ENCODE measurements around the gene CLPTM1. TPM values are rescaled to one million over a fixed set of nuclear protein-coding genes. Genes with fewer than 3 reads are reported as not detected.
"Not testable (repeated sequence)": the region's sequence is repeated elsewhere in the genome, so short reads cannot be mapped to it uniquely, and the experiment has no call there.

The CLPTM1 gene
- 40.7 TPM for total RNA-seq

- Histone ChIP-seq H3K9me3 (ENCODE audit: control insufficient read depth in 3 of 3, low read length in 3 of 3) (no peaks in the 10 kb centered on the region), H3K4me3 (ENCODE audit: low read length in 3 of 3) (peak within 1 kb of the TSS; percentile 86 to 100 (median 96)), H3K27ac (ENCODE audit: low read depth, low read length) (peak within 1 kb of the TSS; percentile 91), H3K27me3 (ENCODE audit: control insufficient read depth in 3 of 3, insufficient read depth in 3 of 3, low read length in 3 of 3) (no peaks in the 10 kb centered on the region), H3K4me1 (ENCODE audit: control insufficient read depth in 3 of 3, insufficient read depth in 3 of 3, low read length in 3 of 3) (peaks cover 38 to 60% (median 44%) of the 10 kb centered on the region in 3 donors), H3K9ac (ENCODE audit: low read depth in 1 of 3, low read length in 3 of 3) (peak within 1 kb of the TSS; percentile 95 to 99 (median 96)), H3K36me3 (ENCODE audit: control insufficient read depth in 3 of 3, insufficient read depth in 3 of 3, low read length in 3 of 3) (peaks cover 7 to 11% (median 10%) of the 10 kb centered on the region in 3 donors)
Measured at GRCh38 chr19:44954649-44955504, at the start of gene CLPTM1. TSS of gene CLPTM1 (plus strand) at chr19:44955380. CDS start at chr19:44955396, 16 bp downstream.

GRCh38 chr19:44905437-44906160 lies 49.6 kb upstream of the CLPTM1 start, which contains the start of gene APOE:
TSS of gene APOE (plus strand) at chr19:44905796. CDS start at chr19:44906625, 829 bp downstream.
- H3K4me1 ChIP-seq (ENCODE audit: control insufficient read depth in 3 of 3, insufficient read depth in 3 of 3, low read length in 3 of 3) = peaks cover 7 to 9% (median 8%) of the 10 kb centered on the region in 3 donors
- H3K36me3 ChIP-seq (ENCODE audit: control insufficient read depth in 3 of 3, insufficient read depth in 3 of 3, low read length in 3 of 3) = peaks cover 13 to 18% (median 17%) of the 10 kb centered on the region in 3 donors
- H3K9me3 ChIP-seq (ENCODE audit: control insufficient read depth in 3 of 3, low read length in 3 of 3) = no peaks in the 10 kb centered on the region
- H3K27me3 ChIP-seq (ENCODE audit: control insufficient read depth in 3 of 3, insufficient read depth in 3 of 3, low read length in 3 of 3) = peaks cover 20 to 31% (median 21%) of the 10 kb centered on the region in 3 donors
- peak within 1 kb of the TSS; percentile 12 for H3K27ac ChIP-seq (ENCODE audit: low read depth, low read length)
- peak within 1 kb of the TSS in 2 of 3 donors; percentile 14 to 16 for H3K9ac ChIP-seq (ENCODE audit: low read depth in 1 of 3, low read length in 3 of 3)
- peak within 1 kb of the TSS in 2 of 3 donors; percentile 40 to 48 for H3K4me3 ChIP-seq (ENCODE audit: low read length in 3 of 3)

GRCh38 chr19:44907613-44908012 lies 47.6 kb upstream of the CLPTM1 start:
- no peaks in the 10 kb centered on the region for H3K9me3 ChIP-seq (ENCODE audit: control insufficient read depth in 3 of 3, low read length in 3 of 3)
- H3K9ac ChIP-seq (ENCODE audit: low read depth in 1 of 3, low read length in 3 of 3) = no peak overlapping the region
- H3K36me3 ChIP-seq (ENCODE audit: control insufficient read depth in 3 of 3, insufficient read depth in 3 of 3, low read length in 3 of 3) = peaks cover 3 to 5% (median 3%) of the 10 kb centered on the region in 3 donors
- no peak overlapping the region for H3K4me3 ChIP-seq (ENCODE audit: low read length in 3 of 3)
- H3K4me1 ChIP-seq (ENCODE audit: control insufficient read depth in 3 of 3, insufficient read depth in 3 of 3, low read length in 3 of 3) = peaks cover 13 to 18% (median 15%) of the 10 kb centered on the region in 3 donors
- H3K27ac ChIP-seq (ENCODE audit: low read depth, low read length) = no peak overlapping the region
- H3K27me3 ChIP-seq (ENCODE audit: control insufficient read depth in 3 of 3, insufficient read depth in 3 of 3, low read length in 3 of 3) = peaks cover 20 to 48% (median 31%) of the 10 kb centered on the region in 3 donors

DNA sequence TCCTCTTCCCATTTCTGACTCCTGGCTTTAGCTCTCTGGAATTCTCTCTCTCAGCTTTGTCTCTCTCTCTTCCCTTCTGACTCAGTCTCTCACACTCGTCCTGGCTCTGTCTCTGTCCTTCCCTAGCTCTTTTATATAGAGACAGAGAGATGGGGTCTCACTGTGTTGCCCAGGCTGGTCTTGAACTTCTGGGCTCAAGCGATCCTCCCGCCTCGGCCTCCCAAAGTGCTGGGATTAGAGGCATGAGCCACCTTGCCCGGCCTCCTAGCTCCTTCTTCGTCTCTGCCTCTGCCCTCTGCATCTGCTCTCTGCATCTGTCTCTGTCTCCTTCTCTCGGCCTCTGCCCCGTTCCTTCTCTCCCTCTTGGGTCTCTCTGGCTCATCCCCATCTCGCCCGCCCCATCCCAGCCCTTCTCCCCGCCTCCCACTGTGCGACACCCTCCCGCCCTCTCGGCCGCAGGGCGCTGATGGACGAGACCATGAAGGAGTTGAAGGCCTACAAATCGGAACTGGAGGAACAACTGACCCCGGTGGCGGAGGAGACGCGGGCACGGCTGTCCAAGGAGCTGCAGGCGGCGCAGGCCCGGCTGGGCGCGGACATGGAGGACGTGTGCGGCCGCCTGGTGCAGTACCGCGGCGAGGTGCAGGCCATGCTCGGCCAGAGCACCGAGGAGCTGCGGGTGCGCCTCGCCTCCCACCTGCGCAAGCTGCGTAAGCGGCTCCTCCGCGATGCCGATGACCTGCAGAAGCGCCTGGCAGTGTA lies 46.9 kb upstream of the CLPTM1 start:
- Histone ChIP-seq H3K9ac (ENCODE audit: low read depth in 1 of 3, low read length in 3 of 3) (no peak overlapping the region), H3K9me3 (ENCODE audit: control insufficient read depth in 3 of 3, low read length in 3 of 3) (no peaks in the 10 kb centered on the region), H3K4me3 (ENCODE audit: low read length in 3 of 3) (no peak overlapping the region), H3K4me1 (ENCODE audit: control insufficient read depth in 3 of 3, insufficient read depth in 3 of 3, low read length in 3 of 3) (peaks cover 16 to 23% (median 18%) of the 10 kb centered on the region in 3 donors), H3K27me3 (ENCODE audit: control insufficient read depth in 3 of 3, insufficient read depth in 3 of 3, low read length in 3 of 3) (peaks cover 20 to 53% (median 31%) of the 10 kb centered on the region in 3 donors), H3K27ac (ENCODE audit: low read depth, low read length) (no peak overlapping the region), H3K36me3 (ENCODE audit: control insufficient read depth in 3 of 3, insufficient read depth in 3 of 3, low read length in 3 of 3) (no peaks in the 10 kb centered on the region)

DNA sequence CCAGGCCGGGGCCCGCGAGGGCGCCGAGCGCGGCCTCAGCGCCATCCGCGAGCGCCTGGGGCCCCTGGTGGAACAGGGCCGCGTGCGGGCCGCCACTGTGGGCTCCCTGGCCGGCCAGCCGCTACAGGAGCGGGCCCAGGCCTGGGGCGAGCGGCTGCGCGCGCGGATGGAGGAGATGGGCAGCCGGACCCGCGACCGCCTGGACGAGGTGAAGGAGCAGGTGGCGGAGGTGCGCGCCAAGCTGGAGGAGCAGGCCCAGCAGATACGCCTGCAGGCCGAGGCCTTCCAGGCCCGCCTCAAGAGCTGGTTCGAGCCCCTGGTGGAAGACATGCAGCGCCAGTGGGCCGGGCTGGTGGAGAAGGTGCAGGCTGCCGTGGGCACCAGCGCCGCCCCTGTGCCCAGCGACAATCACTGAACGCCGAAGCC lies 46.3 kb upstream of the CLPTM1 start:
- Histone ChIP-seq H3K9me3 (ENCODE audit: control insufficient read depth in 3 of 3, low read length in 3 of 3) (no peaks in the 10 kb centered on the region), H3K36me3 (ENCODE audit: control insufficient read depth in 3 of 3, insufficient read depth in 3 of 3, low read length in 3 of 3) (no peaks in the 10 kb centered on the region), H3K4me3 (ENCODE audit: low read length in 3 of 3) (no peak overlapping the region), H3K4me1 (ENCODE audit: control insufficient read depth in 3 of 3, insufficient read depth in 3 of 3, low read length in 3 of 3) (peaks cover 14 to 21% (median 16%) of the 10 kb centered on the region in 3 donors), H3K27me3 (ENCODE audit: control insufficient read depth in 3 of 3, insufficient read depth in 3 of 3, low read length in 3 of 3) (peaks cover 20 to 53% (median 31%) of the 10 kb centered on the region in 3 donors), H3K9ac (ENCODE audit: low read depth in 1 of 3, low read length in 3 of 3) (no peak overlapping the region), H3K27ac (ENCODE audit: low read depth, low read length) (no peak overlapping the region)

DNA sequence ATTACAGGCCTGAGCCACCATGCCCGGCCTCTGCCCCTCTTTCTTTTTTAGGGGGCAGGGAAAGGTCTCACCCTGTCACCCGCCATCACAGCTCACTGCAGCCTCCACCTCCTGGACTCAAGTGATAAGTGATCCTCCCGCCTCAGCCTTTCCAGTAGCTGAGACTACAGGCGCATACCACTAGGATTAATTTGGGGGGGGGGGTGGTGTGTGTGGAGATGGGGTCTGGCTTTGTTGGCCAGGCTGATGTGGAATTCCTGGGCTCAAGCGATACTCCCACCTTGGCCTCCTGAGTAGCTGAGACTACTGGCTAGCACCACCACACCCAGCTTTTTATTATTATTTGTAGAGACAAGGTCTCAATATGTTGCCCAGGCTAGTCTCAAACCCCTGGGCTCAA lies 45.4 kb upstream of the CLPTM1 start:
- no peaks in the 10 kb centered on the region for H3K36me3 ChIP-seq (ENCODE audit: control insufficient read depth in 3 of 3, insufficient read depth in 3 of 3, low read length in 3 of 3)
- peaks cover 17 to 25% (median 19%) of the 10 kb centered on the region in 3 donors for H3K4me1 ChIP-seq (ENCODE audit: control insufficient read depth in 3 of 3, insufficient read depth in 3 of 3, low read length in 3 of 3)
- H3K27ac ChIP-seq (ENCODE audit: low read depth, low read length) = no peak overlapping the region
- H3K9me3 ChIP-seq (ENCODE audit: control insufficient read depth in 3 of 3, low read length in 3 of 3) = no peaks in the 10 kb centered on the region
- H3K4me3 ChIP-seq (ENCODE audit: low read length in 3 of 3) = no peak overlapping the region
- no peak overlapping the region for H3K9ac ChIP-seq (ENCODE audit: low read depth in 1 of 3, low read length in 3 of 3)
- H3K27me3 ChIP-seq (ENCODE audit: control insufficient read depth in 3 of 3, insufficient read depth in 3 of 3, low read length in 3 of 3) = peaks cover 17 to 48% (median 31%) of the 10 kb centered on the region in 3 donors

- not testable (repeated sequence) for H3K27ac ChIP-seq (ENCODE audit: low read depth, low read length); H3K9me3 ChIP-seq (ENCODE audit: control insufficient read depth in 3 of 3, low read length in 3 of 3); H3K36me3 ChIP-seq (ENCODE audit: control insufficient read depth in 3 of 3, insufficient read depth in 3 of 3, low read length in 3 of 3); H3K4me3 ChIP-seq (ENCODE audit: low read length in 3 of 3); H3K9ac ChIP-seq (ENCODE audit: low read depth in 1 of 3, low read length in 3 of 3)
- Histone ChIP-seq H3K4me1 (ENCODE audit: control insufficient read depth in 3 of 3, insufficient read depth in 3 of 3, low read length in 3 of 3) (peaks cover 16 to 30% (median 17%) of the 10 kb centered on the region in 3 donors), H3K27me3 (ENCODE audit: control insufficient read depth in 3 of 3, insufficient read depth in 3 of 3, low read length in 3 of 3) (peaks cover 0 to 30% (median 17%) of the 10 kb centered on the region in 3 donors)
Measured at GRCh38 chr19:44911896-44912295, 43.3 kb upstream of the CLPTM1 start.

GRCh38 chr19:44912854-44913253 lies 42.3 kb upstream of the CLPTM1 start:
- Histone ChIP-seq H3K27me3 (ENCODE audit: control insufficient read depth in 3 of 3, insufficient read depth in 3 of 3, low read length in 3 of 3) (peaks cover 0 to 22% (median 11%) of the 10 kb centered on the region in 3 donors), H3K27ac (ENCODE audit: low read depth, low read length) (no peak overlapping the region)

More at GRCh38 chr19:44912854-44913253, 42.3 kb upstream of the CLPTM1 start:
- H3K9me3 ChIP-seq (ENCODE audit: control insufficient read depth in 3 of 3, low read length in 3 of 3) = no peaks in the 10 kb centered on the region
- no peaks in the 10 kb centered on the region for H3K36me3 ChIP-seq (ENCODE audit: control insufficient read depth in 3 of 3, insufficient read depth in 3 of 3, low read length in 3 of 3)
- no peak overlapping the region for H3K4me3 ChIP-seq (ENCODE audit: low read length in 3 of 3)
- H3K9ac ChIP-seq (ENCODE audit: low read depth in 1 of 3, low read length in 3 of 3) = no peak overlapping the region
- peaks cover 16 to 26% (median 17%) of the 10 kb centered on the region in 3 donors for H3K4me1 ChIP-seq (ENCODE audit: control insufficient read depth in 3 of 3, insufficient read depth in 3 of 3, low read length in 3 of 3)
